Measurements from ENCODE around the gene ING5.

- TF ChIP-seq EZH2phosphoT487 (IDR thresholded peaks at IDR 0.05; ENCODE audit: low read depth) (no peak), CTCF (IDR thresholded peaks at IDR 0.05; ENCODE audit: low read depth, low read length) (no peak)
These were observed 69.1 kb downstream of the ING5 start for GRCh38 chr2:241770936-241771285.

All from OCI-LY3 (cell line).